GM18907 (cell line): Measurements from ENCODE around the gene SIN3A.
"Not testable (repeated sequence)": the region's sequence is repeated elsewhere in the genome, so short reads cannot be mapped to it uniquely, and the experiment has no call there.

ENCODE experiments used
- ATAC-seq: cut with Tn5 transposase; IDR thresholded peaks from one replicate; pipeline ENCODE4 v1.9.1; 2021; ENCODE audit warnings: mild to moderate bottlenecking, moderate library complexity; ENCODE audit not compliant: unreplicated experiment

Gene SIN3A

DNA sequence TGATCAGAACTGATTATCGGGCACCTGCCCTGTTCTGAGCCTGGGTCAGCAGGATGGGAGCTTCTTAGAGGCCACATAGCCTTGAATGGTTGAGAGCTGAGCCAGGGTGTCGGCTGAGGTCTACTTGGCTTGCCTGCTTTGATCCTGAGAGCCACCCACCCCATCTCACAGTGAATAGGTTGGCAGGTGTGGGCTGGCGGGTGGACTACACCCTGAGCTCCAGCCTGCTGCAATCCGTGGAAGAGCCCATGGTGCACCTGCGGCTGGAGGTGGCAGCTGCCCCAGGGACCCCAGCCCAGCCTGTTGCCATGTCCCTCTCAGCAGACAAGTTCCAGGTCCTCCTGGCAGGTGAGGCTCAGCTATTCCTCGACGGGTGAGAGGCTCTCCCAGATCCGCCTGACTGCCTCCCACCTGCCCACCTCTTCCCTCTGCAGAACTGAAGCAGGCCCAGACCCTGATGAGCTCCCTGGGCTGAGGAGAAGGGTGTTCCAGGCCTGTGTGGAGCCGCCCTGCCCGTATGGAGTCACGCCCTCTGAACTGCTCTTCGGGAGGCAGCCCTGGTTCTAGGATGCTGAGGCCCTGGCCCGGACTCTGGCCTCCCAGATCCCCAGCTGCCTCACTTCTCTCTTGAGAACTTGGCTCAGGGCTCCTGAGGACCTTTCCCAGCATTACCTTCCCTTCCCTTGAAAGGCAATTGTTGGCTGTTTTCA, 111.8 kb downstream of the SIN3A start:
- ATAC-seq = no peak

DNA sequence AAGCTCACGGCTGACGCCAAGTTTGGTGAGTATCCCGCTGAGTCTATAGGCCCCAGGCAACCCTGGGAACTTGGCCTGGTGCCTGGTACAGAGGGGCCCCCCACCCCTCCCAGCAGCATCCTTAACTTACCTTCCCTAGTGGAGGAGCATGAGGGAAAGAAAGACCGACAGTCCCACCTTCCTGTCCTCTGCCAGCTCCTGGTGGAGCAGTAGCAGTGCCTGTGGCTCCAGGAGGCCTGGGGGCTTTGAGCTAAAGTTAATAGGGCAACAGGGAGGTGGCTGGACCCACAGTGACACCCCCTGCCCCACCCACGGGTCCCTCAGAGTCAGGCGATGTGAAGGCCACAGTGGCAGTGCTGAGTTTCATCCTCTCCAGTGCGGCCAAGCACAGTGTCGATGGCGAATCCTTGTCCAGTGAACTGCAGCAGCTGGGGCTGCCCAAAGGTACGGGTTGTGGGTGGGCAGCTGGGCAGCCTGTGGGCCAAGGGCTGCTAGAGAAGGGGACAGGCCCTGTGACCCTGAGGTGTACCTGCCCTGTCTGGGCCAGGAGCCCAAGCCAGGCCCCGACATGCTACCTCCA, 112.7 kb downstream of the SIN3A start:
- ATAC-seq = no peak

DNA sequence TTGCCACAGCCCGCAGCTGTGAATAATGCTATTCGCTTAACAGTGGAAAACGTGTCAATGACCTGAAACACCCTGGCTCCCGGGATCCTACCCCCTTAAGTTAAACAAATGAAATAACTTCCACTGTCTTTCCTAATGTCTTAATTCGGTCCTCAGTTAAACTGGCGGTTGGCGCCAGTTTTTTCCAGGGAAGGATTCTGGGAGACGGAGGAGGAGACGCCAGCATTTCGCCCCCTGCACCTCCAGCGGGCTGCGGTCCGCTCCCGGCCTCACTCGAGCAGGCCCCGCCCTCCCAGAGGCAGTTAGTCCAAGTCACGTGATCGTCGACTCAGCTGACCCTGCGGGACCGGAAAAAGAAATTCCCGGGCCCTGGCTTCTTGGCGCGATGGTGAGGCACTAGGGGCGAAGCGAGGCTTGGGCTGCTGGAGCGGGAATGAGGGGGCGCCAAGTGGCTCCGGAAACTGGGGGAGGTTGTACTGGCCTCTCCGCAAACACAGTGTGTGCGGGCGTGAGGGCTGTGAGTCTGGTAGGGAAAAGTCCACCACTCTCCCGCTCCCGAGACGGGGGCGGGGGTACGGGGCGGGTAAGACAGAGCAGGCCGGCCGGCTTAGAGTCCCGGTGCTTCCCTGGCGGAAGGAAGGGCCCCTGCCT, 115.7 kb downstream of the SIN3A start, which contains the start of gene COMMD4:
COMMD4 (plus strand) TSS at position 359 of the 651 bp plus-strand sequence; CDS start at position 386, 27 bp downstream.
- no peak for ATAC-seq

DNA sequence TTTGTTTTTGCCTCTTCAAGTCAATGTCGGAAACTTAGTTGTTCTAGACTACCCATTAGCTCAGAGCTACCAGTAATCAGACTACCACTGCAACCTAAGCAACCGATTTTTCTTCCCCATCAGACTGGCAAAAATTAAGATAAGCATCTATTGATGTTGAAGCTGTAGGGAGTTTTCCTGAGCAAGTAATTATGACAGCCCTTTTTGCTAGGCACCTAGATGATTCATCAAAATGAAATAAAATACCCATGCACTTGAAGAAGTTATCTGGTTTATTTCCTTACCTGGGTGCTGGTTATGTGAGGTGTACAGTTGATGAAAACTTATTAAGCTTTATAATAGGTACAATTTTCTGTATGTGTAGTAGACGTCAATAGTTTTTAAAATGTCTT, 116.2 kb downstream of the SIN3A start:
- ATAC-seq = no peak

DNA sequence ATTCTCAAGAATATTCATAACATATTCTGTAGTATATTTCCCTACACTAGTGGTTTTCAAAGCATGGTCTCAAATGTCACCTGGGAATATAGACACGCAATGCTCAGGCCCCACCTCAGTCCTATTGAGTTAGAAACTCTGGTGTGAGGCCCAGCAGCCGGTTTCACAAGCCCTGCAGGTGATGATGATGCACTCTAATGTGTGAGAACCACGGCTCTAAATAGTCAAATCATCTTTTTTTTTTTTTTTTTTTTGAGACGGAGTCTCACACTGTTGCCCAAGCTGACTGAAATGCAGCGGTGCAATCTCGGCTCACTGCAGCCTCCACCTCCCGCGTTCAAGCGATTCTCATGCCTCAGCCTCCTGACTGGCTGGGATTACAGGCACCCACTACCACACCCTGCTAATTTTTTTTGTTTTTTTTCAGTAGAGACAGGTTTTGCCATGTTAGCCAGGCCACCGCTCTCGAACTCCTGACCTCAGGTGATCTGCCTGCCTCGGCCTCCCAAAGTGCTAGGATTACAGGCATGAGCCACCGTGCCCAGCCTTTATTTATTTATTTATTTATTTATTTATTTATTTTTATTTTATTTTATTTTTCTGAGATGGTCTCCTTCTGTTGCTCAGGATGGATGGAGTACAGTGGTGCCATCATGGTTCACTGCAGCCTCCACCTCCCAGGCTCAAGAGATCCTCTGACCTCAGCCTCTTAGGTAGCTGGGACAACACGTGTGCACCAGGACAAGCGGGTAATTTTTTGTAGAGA, 117.7 kb downstream of the SIN3A start:
- not testable (repeated sequence) for ATAC-seq

DNA sequence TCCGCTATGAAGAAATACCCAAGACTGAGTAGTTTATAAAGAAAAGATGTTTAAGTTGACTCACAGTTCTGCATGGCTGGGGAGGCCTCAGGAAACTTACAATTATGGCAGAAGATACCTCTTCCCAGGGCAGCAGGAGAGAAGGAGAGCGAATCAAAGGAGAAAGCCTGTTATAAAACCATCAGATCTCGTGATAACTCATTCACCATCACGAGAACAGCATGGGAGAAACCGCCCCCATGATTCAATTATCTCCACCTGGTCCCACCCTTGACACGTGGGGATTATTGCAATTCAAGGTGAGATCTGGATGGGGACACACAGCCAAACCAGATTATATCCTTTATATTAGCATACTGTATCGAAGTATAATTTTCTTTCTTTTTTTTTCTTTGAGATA, 119.4 kb downstream of the SIN3A start:
- not testable (repeated sequence) for ATAC-seq

DNA sequence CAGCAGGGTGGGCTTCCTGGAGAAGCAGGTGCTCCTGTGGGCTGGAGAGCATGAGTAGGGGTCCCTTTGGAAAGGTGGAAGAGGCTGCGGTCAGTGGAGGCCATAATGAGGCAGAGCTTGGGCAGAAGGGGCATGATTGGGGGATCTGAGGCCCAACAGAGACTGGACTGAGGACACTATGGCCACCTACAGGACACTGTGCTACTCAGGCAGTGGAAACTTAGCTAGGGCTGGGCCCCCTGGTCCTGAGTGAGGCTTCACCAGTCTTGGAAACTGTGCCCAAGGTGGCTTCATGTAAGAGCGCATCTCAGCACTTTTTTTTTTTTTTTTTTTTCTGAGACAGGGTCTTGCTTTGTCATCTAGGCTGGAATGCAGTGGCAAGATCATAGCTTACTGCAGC, 121.9 kb downstream of the SIN3A start:
- no peak for ATAC-seq

DNA sequence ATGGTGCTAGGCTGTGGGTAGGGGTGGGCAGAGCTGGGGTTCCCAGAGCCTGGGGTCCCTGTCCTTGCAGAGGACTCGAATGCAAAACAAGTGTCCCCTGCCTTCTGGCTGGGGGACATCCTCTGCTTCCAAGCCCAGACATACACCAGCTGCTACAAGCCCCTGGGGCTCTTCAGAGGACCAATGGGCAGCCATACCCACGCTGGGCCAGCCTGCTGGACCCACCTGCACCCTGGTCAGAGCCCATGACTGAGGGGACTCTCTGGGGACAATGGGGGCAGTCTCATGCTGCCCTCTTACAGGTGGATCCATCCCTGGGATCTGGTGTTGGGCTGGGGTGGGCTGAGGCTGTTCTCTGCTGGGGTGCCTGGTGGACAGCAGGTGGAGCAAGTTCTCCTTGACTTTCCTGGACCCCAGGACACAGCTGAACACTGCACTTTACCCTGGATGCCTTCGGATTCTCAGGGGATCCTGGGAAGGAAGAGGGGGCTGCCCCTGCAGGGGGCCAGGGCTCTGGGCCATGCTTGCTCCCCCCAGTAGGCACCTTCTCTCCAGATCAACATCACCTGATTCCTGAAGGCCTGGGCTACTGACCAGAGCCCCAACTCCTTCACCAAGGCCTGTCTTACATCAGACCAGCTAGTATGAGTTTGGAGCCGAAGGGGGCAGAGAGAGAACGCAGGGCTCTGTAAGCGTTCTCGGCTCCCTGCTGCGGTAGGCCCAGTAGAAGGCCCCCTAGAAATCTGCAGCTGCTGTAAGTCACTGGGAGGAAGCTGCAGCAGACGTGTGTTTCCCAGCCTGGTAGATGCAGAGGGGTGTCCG, 122.8 kb downstream of the SIN3A start:
- ATAC-seq = no peak

DNA sequence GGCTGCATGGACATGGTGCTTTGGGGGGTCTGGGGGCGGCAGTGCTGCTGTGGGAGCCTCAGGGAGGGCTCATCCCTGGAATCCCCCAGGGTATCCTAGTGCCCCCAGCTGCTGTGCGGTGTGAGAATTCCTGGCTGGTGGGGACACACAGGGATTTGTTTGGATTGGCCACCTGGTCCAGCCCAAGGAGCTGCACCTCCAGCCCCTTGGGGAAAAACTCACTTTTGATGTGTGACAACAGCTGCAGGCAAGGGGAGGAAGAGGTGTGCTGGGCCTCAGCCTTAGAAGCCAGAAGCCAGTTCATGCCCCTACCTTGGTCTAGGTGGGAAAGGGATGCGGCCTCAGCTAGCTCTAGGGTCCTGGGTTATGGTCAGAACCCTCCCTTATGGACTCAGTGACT, 124.0 kb downstream of the SIN3A start:
- ATAC-seq = no peak

DNA sequence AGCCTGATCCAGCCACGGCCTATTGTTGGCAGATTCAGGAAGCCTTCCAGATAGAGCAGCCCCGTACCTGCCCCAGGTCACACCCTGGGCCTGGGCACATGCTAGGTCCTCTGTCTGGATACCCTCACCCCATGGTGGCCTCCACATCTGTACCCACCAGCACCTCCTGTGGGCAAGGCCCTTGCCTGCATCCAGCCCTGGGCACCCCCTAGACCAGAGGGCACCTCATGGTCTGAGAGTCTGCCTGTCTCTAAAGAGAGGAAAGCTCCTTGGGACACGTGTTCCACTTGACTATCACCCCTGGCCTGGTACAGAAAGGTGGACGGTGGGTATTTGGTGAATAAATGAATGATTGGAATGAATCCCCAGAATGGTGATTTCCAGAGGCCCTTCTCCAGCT, 124.5 kb downstream of the SIN3A start:
- no peak for ATAC-seq

DNA sequence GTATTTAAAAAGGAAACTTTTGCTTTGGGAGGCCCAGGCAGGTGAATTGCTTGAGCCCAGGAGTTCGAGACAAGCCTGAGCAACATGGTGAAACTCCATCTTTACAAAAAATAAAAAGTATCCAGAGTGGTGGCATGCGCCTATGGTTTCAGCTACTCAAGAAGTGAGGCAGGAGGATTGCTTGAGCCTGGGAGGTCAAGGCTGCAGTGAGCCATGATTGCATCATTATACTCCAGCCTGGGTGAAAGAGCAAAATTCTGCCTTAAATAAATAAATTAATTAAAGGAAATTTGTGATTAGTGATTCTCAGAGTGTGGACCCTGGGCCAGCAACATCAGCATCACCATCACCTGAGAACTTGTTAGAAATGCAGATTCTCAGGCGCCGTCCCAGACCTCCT, 125.6 kb downstream of the SIN3A start:
- ATAC-seq = no peak

DNA sequence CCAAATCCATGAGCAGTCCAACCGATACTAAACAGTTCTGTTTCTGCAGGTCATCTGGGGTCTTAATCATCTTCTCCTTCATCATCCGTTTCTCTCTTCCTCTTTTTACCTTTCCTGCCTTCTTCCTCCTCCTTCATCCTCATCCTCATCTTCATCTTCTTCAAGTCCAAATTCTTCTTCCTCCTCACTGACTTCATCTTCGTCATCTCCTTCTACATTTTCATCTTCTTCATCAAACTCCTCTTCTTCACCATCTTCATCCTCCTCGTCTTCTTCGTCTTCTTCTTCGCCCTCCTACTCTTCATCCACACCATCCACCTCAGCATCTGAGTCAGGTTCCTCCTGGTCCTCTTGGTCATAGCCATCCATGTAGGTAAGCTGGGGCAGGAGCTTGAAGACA, 129.8 kb downstream of the SIN3A start:
- ATAC-seq = no peak
